ENCODE results near the gene CMIP.

DNA sequence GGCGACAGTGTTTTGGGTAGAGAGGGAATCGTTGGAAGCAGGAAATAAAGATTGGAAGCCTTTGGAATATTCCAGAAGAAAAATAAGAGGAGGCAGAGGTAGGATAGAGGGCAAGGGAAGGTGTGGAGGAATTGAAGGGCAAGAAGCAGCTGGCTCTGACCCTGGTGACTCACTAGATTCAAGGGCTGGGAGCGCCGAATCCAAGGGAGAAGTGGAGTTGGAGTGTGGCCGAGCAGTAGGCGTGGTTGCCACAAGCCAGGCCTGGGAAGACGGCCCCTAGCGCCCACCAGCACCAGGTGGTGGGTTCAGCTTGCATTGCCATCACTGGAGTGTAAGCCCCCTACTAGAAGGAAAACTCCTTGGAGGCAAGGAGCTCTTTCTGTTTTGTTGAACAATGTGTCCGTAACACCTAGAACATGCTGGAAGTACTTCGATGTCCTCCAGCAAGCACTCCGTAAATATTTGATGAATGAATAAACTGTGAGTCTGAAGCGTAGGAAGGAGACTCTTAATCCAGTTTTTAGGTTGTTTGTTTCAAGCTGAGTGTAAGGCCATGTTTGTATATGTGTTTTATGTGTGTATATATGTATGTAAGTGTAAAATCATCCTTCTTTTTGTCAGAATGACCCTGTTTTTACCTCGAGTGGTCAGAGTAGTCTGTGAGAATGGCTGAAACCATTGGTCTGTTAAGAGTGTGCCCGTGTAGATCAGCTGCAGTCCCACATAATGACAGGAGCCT, 139.5 kb downstream of the CMIP start:
- TF ChIP-seq CTCF (IDR thresholded peaks at IDR 0.05; ENCODE audit: borderline replicate concordance, extremely low read depth, low read length, poor library complexity, severe bottlenecking) (no peak), EZH2 (IDR thresholded peaks at IDR 0.05; ENCODE audit: borderline replicate concordance, low read depth, low read length, severe bottlenecking) (no peak)
